Trophoblast cell (in vitro differentiated cells and primary cell): Measurements from ENCODE around the gene MIB2.
A peak's percentile ranks its signal among the peaks of the same experiment; 100 is the strongest.

Experiments
- DNase-seq, 2 donors: peaks; one replicate each; pipeline ENCODE4 v3.0.0-alpha.2; 2016
- H2AFZ ChIP-seq: 2 replicates; pipeline ENCODE4 v1.6.1; 2013; ENCODE audit warnings: low read length, moderate library complexity, mild to moderate bottlenecking; ENCODE audit not compliant: insufficient read depth, poor library complexity
- H2AK5ac ChIP-seq: 2 replicates; pipeline ENCODE4 v1.6.1; 2013; ENCODE audit warnings: mild to moderate bottlenecking, low read length
- H2BK120ac ChIP-seq: 2 replicates; pipeline ENCODE4 v1.6.1; 2013; ENCODE audit warnings: low read length, mild to moderate bottlenecking, moderate library complexity; ENCODE audit not compliant: insufficient read depth, poor library complexity
- H2BK12ac ChIP-seq: 2 replicates; pipeline ENCODE4 v1.6.1; 2013; ENCODE audit warnings: mild to moderate bottlenecking, low read length, moderate library complexity
- H2BK5ac ChIP-seq: 2 replicates; pipeline ENCODE4 v1.6.1; 2013; ENCODE audit warnings: low read length, low read depth, moderate library complexity, mild to moderate bottlenecking; ENCODE audit not compliant: poor library complexity
- H3K14ac ChIP-seq: 2 replicates; pipeline ENCODE4 v1.6.1; 2013; ENCODE audit warnings: mild to moderate bottlenecking, low read length
- H3K18ac ChIP-seq: 2 replicates; pipeline ENCODE4 v1.6.1; 2013; ENCODE audit warnings: mild to moderate bottlenecking, low read length
- H3K23ac ChIP-seq: 2 replicates; pipeline ENCODE4 v1.6.1; 2013; ENCODE audit warnings: low read length
- H3K27ac ChIP-seq: 2 replicates; pipeline ENCODE4 v1.5.1; 2013; ENCODE audit warnings: low read depth, mild to moderate bottlenecking, inconsistent platforms, low read length, moderate library complexity
- H3K27me3 ChIP-seq: 2 replicates; pipeline ENCODE4 v1.6.1; 2013; ENCODE audit warnings: inconsistent platforms, mild to moderate bottlenecking, low read length, moderate library complexity; ENCODE audit not compliant: insufficient read depth
- H3K36me3 ChIP-seq, 2 experiments: 1 replicate in 1 of 2; 2 replicates in 1 of 2; pipeline ENCODE4 v1.6.1; 2013; ENCODE audit warnings: low read length in 2 of 2, mild to moderate bottlenecking in 2 of 2, moderate library complexity in 1 of 2; ENCODE audit not compliant: insufficient read depth in 2 of 2, control insufficient read depth in 1 of 2
- H3K4ac ChIP-seq: 2 replicates; pipeline ENCODE4 v1.6.1; 2013; ENCODE audit warnings: low read depth, mild to moderate bottlenecking, low read length, moderate library complexity
- H3K4me1 ChIP-seq, 2 experiments: 1 replicate in 1 of 2; 2 replicates in 1 of 2; pipeline ENCODE4 v1.6.1; 2013; ENCODE audit warnings: low read length in 2 of 2, mild to moderate bottlenecking in 2 of 2, moderate library complexity in 1 of 2; ENCODE audit not compliant: insufficient read depth in 2 of 2, control insufficient read depth in 1 of 2
- H3K4me2 ChIP-seq: 2 replicates; pipeline ENCODE4 v1.6.1; 2013; ENCODE audit warnings: inconsistent platforms, mild to moderate bottlenecking, low read length, moderate library complexity
- H3K4me3 ChIP-seq: 2 replicates; pipeline ENCODE4 v1.5.1; 2013; ENCODE audit warnings: mild to moderate bottlenecking, low read depth, low read length, inconsistent platforms
- H3K79me1 ChIP-seq: one replicate; pipeline ENCODE4 v1.6.1; 2013; ENCODE audit warnings: low read length
- H3K79me2 ChIP-seq: 2 replicates; pipeline ENCODE4 v1.6.1; 2013; ENCODE audit warnings: low read length, mild to moderate bottlenecking; ENCODE audit not compliant: control insufficient read depth, insufficient read depth, poor library complexity
- H3K9ac ChIP-seq: 2 replicates; pipeline ENCODE4 v1.6.1; 2013; ENCODE audit warnings: mild to moderate bottlenecking, low read length
- H3K9me3 ChIP-seq: 2 replicates; pipeline ENCODE4 v1.6.1; 2013; ENCODE audit warnings: low read depth, mild to moderate bottlenecking, control low read depth, inconsistent platforms, low read length; ENCODE audit not compliant: insufficient read depth
- H4K12ac ChIP-seq: 2 replicates; pipeline ENCODE4 v1.6.1; 2013; ENCODE audit warnings: low read depth, mild to moderate bottlenecking, low read length, moderate library complexity
- H4K8ac ChIP-seq: 2 replicates; pipeline ENCODE4 v1.6.1; 2013; ENCODE audit warnings: low read depth, mild to moderate bottlenecking, low read length, moderate library complexity
- H4K91ac ChIP-seq: one replicate; pipeline ENCODE4 v1.6.1; 2013; ENCODE audit warnings: low read depth, mild to moderate bottlenecking, low read length, moderate library complexity
- WGBS: extraction: QIAGEN DNeasy Blood & Tissue Kit; methylation state at CpG from one replicate; pipeline ENCODE4 v1.1.7; 2013; ENCODE audit warnings: missing lambda C conversion rate; ENCODE audit not compliant: insufficient read length, insufficient coverage; ENCODE audit errors: extremely low coverage; 5-methylcytosine and 5-hydroxymethylcytosine counted together

The MIB2 gene

DNA sequence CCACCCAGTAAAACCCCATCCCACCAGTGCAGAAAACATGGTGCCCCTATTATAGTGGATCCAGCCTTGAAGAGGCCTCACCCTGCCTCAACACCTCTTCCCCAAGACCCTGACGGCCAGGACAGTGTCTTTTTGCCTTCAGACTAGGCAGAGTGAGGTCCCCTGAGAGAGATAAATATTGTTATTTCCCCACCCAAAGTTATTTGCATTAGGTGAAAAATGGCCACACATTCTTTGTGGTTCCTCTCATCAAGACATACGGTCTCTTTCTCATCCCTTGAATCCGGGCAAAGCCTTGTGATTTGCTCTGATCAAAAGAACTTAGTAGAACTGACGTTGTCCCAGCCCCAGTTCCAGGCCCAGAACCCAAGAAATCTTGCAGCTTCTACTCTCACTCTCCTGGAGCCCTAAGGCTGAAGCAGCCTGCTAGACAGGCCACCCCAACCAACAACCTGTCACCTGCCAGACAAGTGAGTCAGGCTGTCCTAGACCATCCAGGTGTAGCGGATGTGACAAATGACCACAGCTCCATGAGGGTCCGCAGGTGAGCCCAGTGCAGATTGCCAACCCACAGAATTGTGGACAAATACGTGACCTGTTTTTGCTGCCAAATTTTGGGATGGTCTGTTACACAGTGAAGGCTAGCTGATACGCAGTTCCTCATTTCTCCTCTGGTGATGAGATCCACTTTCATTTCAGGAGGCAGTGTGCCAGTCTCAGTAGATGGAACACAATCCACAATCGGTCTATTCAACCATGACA is 32.5 kb upstream of the MIB2 start:
- Histone ChIP-seq H3K4me1 (no peaks in the 10 kb centered on the region), H2BK5ac (no peak overlapping the region)

DNA sequence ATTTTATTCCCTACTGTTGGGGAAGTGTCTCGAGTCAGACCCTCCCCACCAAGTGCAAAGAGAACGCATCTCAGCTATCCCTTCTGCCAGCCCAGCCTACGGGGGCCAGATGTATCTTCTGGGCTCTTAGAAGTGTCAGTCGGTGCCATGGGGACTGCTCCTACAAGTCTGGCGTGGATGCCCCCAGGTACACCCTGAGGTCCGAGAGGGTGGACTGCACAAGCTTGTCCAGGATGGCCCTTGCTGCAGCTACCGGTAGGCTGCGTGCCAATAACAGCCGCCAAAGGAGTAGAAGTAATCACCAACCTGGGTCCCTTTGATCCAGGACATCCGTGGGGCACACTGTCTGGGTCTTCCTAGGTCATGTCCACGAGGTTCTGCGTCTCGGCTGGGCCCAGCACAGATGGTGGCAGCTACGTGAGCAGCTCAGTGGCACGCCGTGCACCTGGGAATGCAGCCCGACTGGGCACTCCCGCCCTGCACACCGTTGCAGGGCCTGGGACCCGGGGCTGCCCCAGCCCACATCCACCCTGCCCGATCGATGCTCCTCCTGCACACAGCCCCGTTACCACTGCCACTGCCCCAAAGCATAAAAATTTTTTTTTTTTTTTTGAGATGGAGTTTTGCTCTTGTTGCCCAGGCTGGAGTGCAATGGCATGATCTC is 31.8 kb upstream of the MIB2 start:
- Histone ChIP-seq H3K4me2 (no peak overlapping the region), H2BK120ac (no peak overlapping the region), H4K8ac (no peak overlapping the region), H3K79me2 (no peaks in the 10 kb centered on the region), H2BK12ac (no peak overlapping the region), H2AK5ac (no peak overlapping the region), H4K91ac (no peak overlapping the region), H3K4ac (no peak overlapping the region), H3K79me1 (no peaks in the 10 kb centered on the region), H3K27ac (no peak overlapping the region), H3K4me3 (no peak overlapping the region), H3K18ac (no peak overlapping the region), H3K4me1 (no peaks in the 10 kb centered on the region), H3K9me3 (peaks cover 2% of the 10 kb centered on the region), H3K27me3 (no peaks in the 10 kb centered on the region), H4K12ac (no peak overlapping the region), H3K36me3 (no peaks in the 10 kb centered on the region), H2AFZ (no peak overlapping the region), H3K23ac (no peak overlapping the region), H3K9ac (no peak overlapping the region), H2BK5ac (no peak overlapping the region), H3K14ac (no peak overlapping the region)
- WGBS: no CpG with 5 or more reads among the region's 23 CpGs
- DNase-seq: peak; percentile 38 to 56

More for the DNA sequence above, 32.5 kb upstream of the MIB2 start:
- no peak overlapping the region for H2AFZ ChIP-seq
- H3K27ac ChIP-seq: no peak overlapping the region
- peak overlapping the region; percentile 54 for H3K4me3 ChIP-seq
- H3K36me3 ChIP-seq: no peaks in the 10 kb centered on the region
- no peak overlapping the region for H3K9ac ChIP-seq
- no peak overlapping the region for H2BK12ac ChIP-seq
- peaks cover 3% of the 10 kb centered on the region for H3K9me3 ChIP-seq
- no peak overlapping the region for H4K8ac ChIP-seq
- no peak overlapping the region for H3K4ac ChIP-seq
- H2AK5ac ChIP-seq: no peak overlapping the region
- no peaks in the 10 kb centered on the region for H3K79me2 ChIP-seq
- H3K23ac ChIP-seq: peak overlapping the region; percentile 17
- no peaks in the 10 kb centered on the region for H3K27me3 ChIP-seq
- no peak overlapping the region for H3K4me2 ChIP-seq
- no peak overlapping the region for H2BK120ac ChIP-seq
- H3K18ac ChIP-seq: no peak overlapping the region
- H3K79me1 ChIP-seq: no peaks in the 10 kb centered on the region
- H3K14ac ChIP-seq: no peak overlapping the region
- H4K12ac ChIP-seq: no peak overlapping the region
- no peak overlapping the region for H4K91ac ChIP-seq
- peak; percentile 82 to 83 for DNase-seq
- WGBS: no CpG with 5 or more reads among the region's 9 CpGs

- Histone ChIP-seq H3K4me3 (no peak overlapping the region), H3K18ac (no peak overlapping the region), H4K12ac (no peak overlapping the region), H3K4me1 (no peaks in the 10 kb centered on the region), H2BK12ac (no peak overlapping the region), H4K8ac (no peak overlapping the region), H2BK5ac (no peak overlapping the region), H3K27ac (no peak overlapping the region), H3K79me1 (no peaks in the 10 kb centered on the region), H3K9me3 (peaks cover 2% of the 10 kb centered on the region), H4K91ac (no peak overlapping the region), H3K4me2 (no peak overlapping the region), H3K27me3 (no peaks in the 10 kb centered on the region), H3K4ac (no peak overlapping the region), H2AFZ (no peak overlapping the region), H3K23ac (no peak overlapping the region), H3K79me2 (no peaks in the 10 kb centered on the region), H2BK120ac (no peak overlapping the region), H3K9ac (no peak overlapping the region), H3K36me3 (no peaks in the 10 kb centered on the region), H2AK5ac (no peak overlapping the region), H3K14ac (no peak overlapping the region)
- DNase-seq: no peak
- no CpG with 5 or more reads among the region's 13 CpGs for WGBS
Observed at GRCh38 chr1:1591452-1591851, 23.8 kb upstream of the MIB2 start.

- no peak overlapping the region for H3K4ac ChIP-seq
Observed at GRCh38 chr1:1593834-1594601, 21.3 kb upstream of the MIB2 start.

More at GRCh38 chr1:1593834-1594601, 21.3 kb upstream of the MIB2 start:
- no peak overlapping the region for H3K27ac ChIP-seq
- H4K91ac ChIP-seq: no peak overlapping the region
- no peak overlapping the region for H2AK5ac ChIP-seq
- no peak overlapping the region for H3K18ac ChIP-seq
- no peak overlapping the region for H3K14ac ChIP-seq
- no CpG with 5 or more reads among the region's 24 CpGs for WGBS
- no peak overlapping the region for H2BK12ac ChIP-seq
- H3K23ac ChIP-seq: no peak overlapping the region
- H3K9me3 ChIP-seq: peaks cover 3% of the 10 kb centered on the region
- H3K4me1 ChIP-seq: peaks cover 0 to under 1% of the 10 kb centered on the region in 2 experiments
- H3K27me3 ChIP-seq: peaks cover 7% of the 10 kb centered on the region
- no peaks in the 10 kb centered on the region for H3K79me2 ChIP-seq
- no peak for DNase-seq
- no peak overlapping the region for H2BK5ac ChIP-seq
- no peak overlapping the region for H3K4me2 ChIP-seq
- H3K79me1 ChIP-seq: no peaks in the 10 kb centered on the region
- H2BK120ac ChIP-seq: no peak overlapping the region
- H3K36me3 ChIP-seq: no peaks in the 10 kb centered on the region
- no peak overlapping the region for H2AFZ ChIP-seq
- no peak overlapping the region for H4K12ac ChIP-seq
- no peak overlapping the region for H3K9ac ChIP-seq
- no peak overlapping the region for H3K4me3 ChIP-seq
- H4K8ac ChIP-seq: no peak overlapping the region
